ENCODE measurements around the gene RGS6.

GRCh38 chr14:71891185-71891584 lies 41.0 kb upstream of the RGS6 start:
- TF ChIP-seq CTCF (IDR thresholded peaks at IDR 0.05; ENCODE audit: low read depth, low read length, poor library complexity, severe bottlenecking), result no peak
- no peak for TF ChIP-seq EZH2phosphoT487 (IDR thresholded peaks at IDR 0.05; ENCODE audit: borderline replicate concordance, low read length)

Data from DOHH2 (cell line).